Measurements from ENCODE around the gene RBM42.

RBM42 gene

DNA sequence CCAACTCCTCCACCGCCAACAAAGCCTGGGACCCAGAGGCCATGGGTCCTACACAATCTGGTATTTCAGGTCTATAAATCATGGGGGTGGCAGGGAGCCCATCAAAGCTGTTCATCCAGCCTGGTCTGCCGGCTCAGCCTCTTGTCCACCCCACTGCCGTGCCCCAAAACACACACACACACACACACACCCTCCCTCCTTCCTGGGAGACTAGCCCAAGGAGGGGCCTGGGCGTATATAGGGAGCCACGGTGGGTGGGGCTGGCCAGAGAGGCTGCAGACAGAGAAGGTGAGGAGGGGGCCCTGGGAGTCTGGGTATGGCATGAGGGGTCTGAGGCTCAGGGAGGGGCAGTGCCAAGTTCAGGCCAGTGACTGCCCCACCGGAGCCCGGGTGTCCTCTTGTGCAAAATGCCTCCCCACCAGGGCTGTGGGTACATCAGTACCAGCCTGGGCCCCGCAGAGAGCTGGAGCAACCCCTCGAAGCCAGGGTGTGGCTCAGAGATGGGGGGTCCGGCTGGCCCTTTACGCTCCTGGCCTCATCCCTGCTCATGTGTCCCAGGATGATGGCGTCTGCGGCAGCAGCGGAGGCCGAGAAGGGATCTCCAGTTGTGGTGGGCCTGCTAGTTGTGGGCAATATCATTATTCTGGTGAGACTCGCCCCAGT is 37.5 kb downstream of the RBM42 start, which contains the start of gene UPK1A:
UPK1A (plus strand) TSS at position 267 of the 663 bp plus-strand sequence; CDS start at position 563, 296 bp downstream.
- no peaks in the 10 kb centered on the region for H3K27me3 ChIP-seq (ENCODE audit: low read length)
- H3K9me3 ChIP-seq (ENCODE audit: insufficient read depth, low read length) = no peaks in the 10 kb centered on the region
- H3K4me2 ChIP-seq (ENCODE audit: low read depth, low read length, poor library complexity, severe bottlenecking) = no peak within 1 kb of the TSS
- no peak within 1 kb of the TSS for H3K27ac ChIP-seq (ENCODE audit: low read depth, low read length)
- H3K9me2 ChIP-seq (replicated peaks; ENCODE audit: insufficient read depth, low read length) = no peaks in the 10 kb centered on the region
- H3F3A ChIP-seq (ENCODE audit: insufficient read depth) = no peaks in the 10 kb centered on the region
- no peak within 1 kb of the TSS for H3K9ac ChIP-seq (ENCODE audit: low read length)
- no peak for TF ChIP-seq EZH2phosphoT487 (conservative IDR thresholded peaks at IDR 0.05; ENCODE audit: low read length)
- H3K4me3 ChIP-seq (ENCODE audit: insufficient read depth, low read length, poor library complexity, severe bottlenecking) = no peak within 1 kb of the TSS
- no peaks in the 10 kb centered on the region for H3K36me3 ChIP-seq (ENCODE audit: low read length)
- H4K20me1 ChIP-seq (ENCODE audit: low read depth, low read length) = no peaks in the 10 kb centered on the region
- no peaks in the 10 kb centered on the region for H3K79me2 ChIP-seq (ENCODE audit: insufficient read depth, low read length)
- no peak within 1 kb of the TSS for H2AFZ ChIP-seq (ENCODE audit: low read depth, low read length, severe bottlenecking)

- no peaks in the 10 kb centered on the region for H3K79me2 ChIP-seq (ENCODE audit: insufficient read depth, low read length)
These were observed 40.7 kb downstream of the RBM42 start for GRCh38 chr19:35669566-35669965.

DNA sequence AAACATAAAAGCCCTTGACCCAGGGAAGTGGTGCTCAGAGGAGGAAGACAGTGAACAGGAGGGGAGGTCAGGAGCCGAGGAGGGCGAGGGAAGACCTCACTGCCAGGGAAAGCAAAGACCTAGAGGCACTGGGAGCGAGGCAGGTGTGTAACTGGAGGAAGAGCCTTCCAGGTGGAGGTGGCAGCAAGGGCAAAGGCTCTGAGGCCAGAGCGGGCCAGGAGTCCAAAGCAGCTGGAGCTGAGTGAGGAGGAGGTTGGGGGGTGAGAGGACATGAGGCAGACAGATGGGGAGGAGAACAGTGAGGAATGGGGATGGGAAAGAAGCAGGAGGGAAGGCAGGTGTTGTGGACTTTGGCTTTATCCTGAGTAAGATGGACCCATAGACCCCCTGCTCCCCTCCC is 41.1 kb downstream of the RBM42 start:
- H3K9ac ChIP-seq (ENCODE audit: low read length) = no peak overlapping the region
- H3K27me3 ChIP-seq (ENCODE audit: low read length) = no peaks in the 10 kb centered on the region
- H2AFZ ChIP-seq (ENCODE audit: low read depth, low read length, severe bottlenecking) = no peak overlapping the region
- no peak overlapping the region for H3K4me2 ChIP-seq (ENCODE audit: low read depth, low read length, poor library complexity, severe bottlenecking)
- H4K20me1 ChIP-seq (ENCODE audit: low read depth, low read length) = no peaks in the 10 kb centered on the region
- H3K4me3 ChIP-seq (ENCODE audit: insufficient read depth, low read length, poor library complexity, severe bottlenecking) = no peak overlapping the region
- no peaks in the 10 kb centered on the region for H3K9me3 ChIP-seq (ENCODE audit: insufficient read depth, low read length)
- TF ChIP-seq CTCF (IDR thresholded peaks at IDR 0.05; ENCODE audit: insufficient read depth, low read length, poor library complexity, severe bottlenecking) = no peak
- no peak for TF ChIP-seq EZH2phosphoT487 (conservative IDR thresholded peaks at IDR 0.05; ENCODE audit: low read length)
- no peaks in the 10 kb centered on the region for H3F3A ChIP-seq (ENCODE audit: insufficient read depth)
- no peak overlapping the region for H3K27ac ChIP-seq (ENCODE audit: low read depth, low read length)
- no peaks in the 10 kb centered on the region for H3K79me2 ChIP-seq (ENCODE audit: insufficient read depth, low read length)
- no peaks in the 10 kb centered on the region for H3K9me2 ChIP-seq (replicated peaks; ENCODE audit: insufficient read depth, low read length)
- no peaks in the 10 kb centered on the region for H3K36me3 ChIP-seq (ENCODE audit: low read length)

More at GRCh38 chr19:35669566-35669965, 40.7 kb downstream of the RBM42 start:
- Histone ChIP-seq H3K9me2 (replicated peaks; ENCODE audit: insufficient read depth, low read length) (no peaks in the 10 kb centered on the region), H3K27me3 (ENCODE audit: low read length) (no peaks in the 10 kb centered on the region), H4K20me1 (ENCODE audit: low read depth, low read length) (no peaks in the 10 kb centered on the region), H3K4me3 (ENCODE audit: insufficient read depth, low read length, poor library complexity, severe bottlenecking) (no peak overlapping the region), H3K4me2 (ENCODE audit: low read depth, low read length, poor library complexity, severe bottlenecking) (no peak overlapping the region), H3F3A (ENCODE audit: insufficient read depth) (no peaks in the 10 kb centered on the region), H3K36me3 (ENCODE audit: low read length) (no peaks in the 10 kb centered on the region), H3K9ac (ENCODE audit: low read length) (no peak overlapping the region), H2AFZ (ENCODE audit: low read depth, low read length, severe bottlenecking) (no peak overlapping the region), H3K27ac (ENCODE audit: low read depth, low read length) (no peak overlapping the region), H3K9me3 (ENCODE audit: insufficient read depth, low read length) (no peaks in the 10 kb centered on the region)
- TF ChIP-seq CTCF (IDR thresholded peaks at IDR 0.05; ENCODE audit: insufficient read depth, low read length, poor library complexity, severe bottlenecking) (no peak), EZH2phosphoT487 (conservative IDR thresholded peaks at IDR 0.05; ENCODE audit: low read length) (no peak)

- Histone ChIP-seq H3K27ac (ENCODE audit: low read depth, low read length) (no peak overlapping the region), H3K9ac (ENCODE audit: low read length) (no peak overlapping the region), H3F3A (ENCODE audit: insufficient read depth) (no peaks in the 10 kb centered on the region), H2AFZ (ENCODE audit: low read depth, low read length, severe bottlenecking) (no peak overlapping the region), H3K4me3 (ENCODE audit: insufficient read depth, low read length, poor library complexity, severe bottlenecking) (no peak overlapping the region), H3K9me2 (replicated peaks; ENCODE audit: insufficient read depth, low read length) (no peaks in the 10 kb centered on the region), H3K36me3 (ENCODE audit: low read length) (no peaks in the 10 kb centered on the region), H3K27me3 (ENCODE audit: low read length) (no peaks in the 10 kb centered on the region), H3K9me3 (ENCODE audit: insufficient read depth, low read length) (no peaks in the 10 kb centered on the region), H3K4me2 (ENCODE audit: low read depth, low read length, poor library complexity, severe bottlenecking) (no peak overlapping the region), H4K20me1 (ENCODE audit: low read depth, low read length) (no peaks in the 10 kb centered on the region), H3K79me2 (ENCODE audit: insufficient read depth, low read length) (no peaks in the 10 kb centered on the region)
- no peak for TF ChIP-seq CTCF (IDR thresholded peaks at IDR 0.05; ENCODE audit: insufficient read depth, low read length, poor library complexity, severe bottlenecking)
- no peak for TF ChIP-seq EZH2phosphoT487 (conservative IDR thresholded peaks at IDR 0.05; ENCODE audit: low read length)
These were observed 41.9 kb downstream of the RBM42 start for GRCh38 chr19:35670686-35671085.

Data from SU-DHL-6 (cell line).